Naive B cell (primary cell): Measurements from ENCODE around the gene GHSR. TPM values are rescaled to one million over a fixed set of nuclear protein-coding genes. Genes with fewer than 3 reads are reported as not detected.

Experiments
- ATAC-seq, 2 donors: fragments of 150-1000 bp; cut with Tn5 transposase; 2 replicates each; pipeline ENCODE4 v1.10.0; 2021; ENCODE audit warnings: low read depth in 2 of 2, mild to moderate bottlenecking in 2 of 2, moderate library complexity in 2 of 2
- DNase-seq: peaks from one replicate; pipeline ENCODE4 v3.0.0; 2022
- H3K27ac Mint-ChIP-seq, 6 donors: one replicate each; pipeline ENCODE4 v1.8.0; 2020 to 2022; ENCODE audit warnings: mild to moderate bottlenecking in 6 of 6, mixed read lengths in 6 of 6, moderate library complexity in 5 of 6, inconsistent platforms in 2 of 6
- H3K27me3 Mint-ChIP-seq, 3 donors: one replicate each; pipeline ENCODE4 v1.8.0; 2021 to 2022; ENCODE audit warnings: mixed read lengths in 3 of 3, mild to moderate bottlenecking in 1 of 3
- H3K36me3 Mint-ChIP-seq, 2 donors: one replicate each; pipeline ENCODE4 v1.8.0; 2020 to 2022; ENCODE audit warnings: mixed read lengths in 2 of 2, inconsistent platforms in 1 of 2, mild to moderate bottlenecking in 1 of 2
- H3K4me1 Mint-ChIP-seq, 3 donors: one replicate each; pipeline ENCODE4 v1.8.0; 2020 to 2022; ENCODE audit warnings: mixed read lengths in 3 of 3, inconsistent platforms in 1 of 3, mild to moderate bottlenecking in 1 of 3, moderate library complexity in 1 of 3
- H3K4me3 Mint-ChIP-seq, 8 donors: one replicate each; pipeline ENCODE4 v1.8.0; 2020 to 2022; ENCODE audit warnings: mild to moderate bottlenecking in 8 of 8, mixed read lengths in 8 of 8, moderate library complexity in 8 of 8, inconsistent platforms in 2 of 8
- H3K9me3 Mint-ChIP-seq, 7 donors: one replicate each; pipeline ENCODE4 v1.8.0; 2020 to 2022; ENCODE audit warnings: mixed read lengths in 7 of 7, mild to moderate bottlenecking in 5 of 7, inconsistent platforms in 2 of 7, moderate library complexity in 1 of 7
- polyA plus RNA-seq, 6 donors: library from polyadenylated mRNA; unstranded; fragments of 300-500 nt; fragmentation: Illumina TruSeq; gene quantifications; one replicate each; pipeline ENCODE4 v1.2.3, GENCODE V29; 2021; ENCODE audit warnings: low read depth in 6 of 6

The GHSR gene
- polyA plus RNA-seq, 6 donors from 2014 or later: not detected

GRCh38 chr3:172407872-172408271, 40.4 kb downstream of the GHSR start:
- no peak for ATAC-seq
- no peaks in the 10 kb centered on the region for H3K36me3 Mint-ChIP-seq

DNA sequence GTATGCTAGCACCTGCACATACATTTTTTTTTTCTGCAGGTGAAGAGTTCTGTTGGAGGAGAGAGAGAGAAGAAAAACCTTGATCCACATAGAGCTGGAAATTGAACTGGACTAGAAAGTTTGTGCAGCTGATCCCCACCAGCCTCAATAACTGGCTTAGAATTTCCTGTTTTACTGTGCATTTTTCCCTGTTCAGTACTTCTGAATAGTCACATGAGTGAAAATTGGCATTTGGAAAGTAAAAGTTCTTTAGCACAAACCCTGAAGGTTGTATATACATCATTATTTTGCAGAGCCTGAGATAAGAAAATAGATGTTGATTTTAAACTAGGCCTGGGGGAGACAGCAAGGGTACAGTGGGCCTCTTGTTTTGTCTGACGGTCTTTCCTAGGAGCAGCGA, 42.3 kb downstream of the GHSR start:
- Mint-ChIP-seq H3K36me3 (peaks cover 0 to 8% of the 10 kb centered on the region in 2 donors), H3K27me3 (peaks cover 0 to 6% (median 0%) of the 10 kb centered on the region in 3 donors), H3K4me1 (no peaks in the 10 kb centered on the region), H3K4me3 (no peak overlapping the region), H3K27ac (no peak overlapping the region), H3K9me3 (peaks cover 0 to 7% (median 0%) of the 10 kb centered on the region in 7 donors)
- DNase-seq (no peak), ATAC-seq (no peak)

More at GRCh38 chr3:172407872-172408271, 40.4 kb downstream of the GHSR start:
- peaks cover 0 to 9% (median 3%) of the 10 kb centered on the region in 7 donors for H3K9me3 Mint-ChIP-seq
- H3K4me3 Mint-ChIP-seq: no peak overlapping the region
- DNase-seq: no peak
- H3K4me1 Mint-ChIP-seq: no peaks in the 10 kb centered on the region
- H3K27me3 Mint-ChIP-seq: peaks cover 0 to 7% (median 1%) of the 10 kb centered on the region in 3 donors
- no peak overlapping the region for H3K27ac Mint-ChIP-seq

DNA sequence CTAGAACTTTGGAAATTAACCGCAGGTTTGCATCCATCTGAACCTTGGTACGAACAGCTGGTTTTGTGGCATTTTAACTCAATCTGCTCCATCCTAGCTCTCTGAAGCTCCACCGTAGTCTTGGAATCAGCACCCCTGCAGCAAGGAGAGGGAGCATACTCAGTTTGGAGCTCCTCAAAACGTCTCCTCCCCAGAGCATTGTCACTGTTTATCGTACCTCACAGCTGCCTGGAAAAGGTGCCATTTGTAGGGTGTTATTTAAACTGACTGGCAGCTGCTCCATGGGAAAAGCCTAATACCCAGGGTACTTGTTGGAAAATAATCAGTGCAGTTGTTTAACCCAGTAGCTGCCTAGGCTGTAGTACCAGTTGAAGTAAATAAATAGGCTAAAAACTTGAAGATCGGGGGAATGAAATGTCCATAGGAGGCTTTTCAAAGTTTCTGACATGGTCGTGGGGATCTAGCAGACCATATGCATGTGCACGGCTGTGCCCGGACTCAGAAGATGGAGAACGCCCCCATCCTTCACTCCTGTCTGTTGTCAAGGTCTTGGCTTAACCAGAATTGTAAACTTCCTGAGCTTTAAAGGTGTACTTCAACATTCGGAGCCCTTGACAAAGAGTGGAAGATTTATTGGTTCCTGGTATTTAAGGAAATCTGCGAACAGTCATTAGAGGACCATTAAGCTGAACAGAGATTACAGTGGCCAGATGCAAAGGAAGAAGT, 43.9 kb downstream of the GHSR start:
- no peak for ATAC-seq
- Mint-ChIP-seq H3K4me1 (no peaks in the 10 kb centered on the region), H3K36me3 (peaks cover 0 to 8% of the 10 kb centered on the region in 2 donors), H3K4me3 (no peak overlapping the region), H3K27ac (no peak overlapping the region), H3K9me3 (peaks cover 0 to 7% (median 0%) of the 10 kb centered on the region in 7 donors), H3K27me3 (peaks cover 0 to 6% (median 0%) of the 10 kb centered on the region in 3 donors)
- DNase-seq: no peak

GRCh38 chr3:172402892-172403643, 45.2 kb downstream of the GHSR start:
- Mint-ChIP-seq H3K4me3 (no peak overlapping the region), H3K4me1 (no peaks in the 10 kb centered on the region), H3K27me3 (peaks cover 0 to 6% (median 0%) of the 10 kb centered on the region in 3 donors)

DNA sequence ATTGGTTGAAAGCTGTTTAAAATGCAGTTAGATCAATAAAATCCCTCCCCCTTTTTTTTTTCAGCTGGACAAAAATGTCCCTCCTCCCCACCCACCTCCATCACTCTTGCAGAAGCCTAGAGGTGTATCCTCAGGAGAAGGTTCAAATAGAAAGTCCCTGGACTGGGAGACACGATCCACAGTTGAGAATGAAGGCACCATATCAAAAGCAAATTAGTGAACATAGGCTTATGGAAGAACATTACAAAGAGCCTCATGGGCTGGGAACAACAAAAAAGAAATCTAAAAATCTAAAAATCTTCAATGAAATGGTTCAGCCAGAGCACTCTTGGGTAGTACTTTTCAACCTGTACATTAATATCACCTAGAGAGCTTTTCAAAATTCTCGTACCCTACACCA, 46.2 kb downstream of the GHSR start:
- Mint-ChIP-seq H3K27me3 (peaks cover 0 to 6% (median 0%) of the 10 kb centered on the region in 3 donors), H3K4me1 (no peaks in the 10 kb centered on the region), H3K9me3 (peaks cover 0 to 7% (median 0%) of the 10 kb centered on the region in 7 donors), H3K36me3 (peaks cover 0 to 8% of the 10 kb centered on the region in 2 donors), H3K4me3 (no peak overlapping the region), H3K27ac (no peak overlapping the region)
- DNase-seq: no peak
- no peak for ATAC-seq

More at GRCh38 chr3:172402892-172403643, 45.2 kb downstream of the GHSR start:
- Mint-ChIP-seq H3K9me3 (peaks cover 0 to 7% (median 0%) of the 10 kb centered on the region in 7 donors), H3K36me3 (peaks cover 0 to 8% of the 10 kb centered on the region in 2 donors), H3K27ac (peak overlapping the region in 1 of 6 donors; percentile 68)
- DNase-seq: no peak
- ATAC-seq: no peak

GRCh38 chr3:172398484-172398883, 49.8 kb downstream of the GHSR start:
- no peak for ATAC-seq
- Mint-ChIP-seq H3K36me3 (peaks cover 0 to 8% of the 10 kb centered on the region in 2 donors), H3K9me3 (peaks cover 0 to 7% (median 0%) of the 10 kb centered on the region in 7 donors), H3K27me3 (peaks cover 0 to 6% (median 0%) of the 10 kb centered on the region in 3 donors), H3K4me3 (no peak overlapping the region), H3K27ac (no peak overlapping the region), H3K4me1 (no peaks in the 10 kb centered on the region)
- no peak for DNase-seq

- Mint-ChIP-seq H3K27me3 (peaks cover 0 to 5% (median 0%) of the 10 kb centered on the region in 3 donors), H3K4me1 (no peaks in the 10 kb centered on the region), H3K36me3 (peaks cover 0 to 8% of the 10 kb centered on the region in 2 donors), H3K27ac (no peak overlapping the region), H3K4me3 (no peak overlapping the region), H3K9me3 (peaks cover 0 to 7% (median 0%) of the 10 kb centered on the region in 7 donors)
- ATAC-seq: no peak
- DNase-seq: no peak
Observed at GRCh38 chr3:172397716-172398405, 50.4 kb downstream of the GHSR start.

DNA sequence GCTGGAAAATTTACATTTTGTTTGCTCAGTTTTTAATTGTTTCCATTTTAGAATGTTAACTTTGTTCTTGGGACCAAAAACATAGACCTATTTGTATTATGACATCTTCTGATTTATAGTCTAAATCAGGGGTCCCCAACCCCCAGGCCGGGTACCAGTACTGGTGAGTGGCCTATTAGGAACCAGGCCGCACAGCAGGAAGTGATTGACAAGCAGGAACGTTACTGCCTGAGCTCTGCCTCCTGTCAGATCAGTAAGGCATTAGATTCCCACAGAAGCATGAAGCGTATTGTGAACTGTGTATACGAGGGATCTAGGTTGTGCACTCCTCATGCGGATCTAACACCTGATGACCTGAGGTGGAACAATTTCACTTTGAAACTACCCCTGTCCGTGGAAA, 51.9 kb downstream of the GHSR start:
- no peak for DNase-seq
- Mint-ChIP-seq H3K9me3 (peaks cover 0 to 3% (median 0%) of the 10 kb centered on the region in 7 donors), H3K27ac (no peak overlapping the region), H3K36me3 (peaks cover 4% of the 10 kb centered on the region in 2 donors), H3K27me3 (no peaks in the 10 kb centered on the region), H3K4me3 (no peak overlapping the region), H3K4me1 (no peaks in the 10 kb centered on the region)
- no peak for ATAC-seq

- Mint-ChIP-seq H3K4me3 (no peak overlapping the region), H3K27me3 (no peaks in the 10 kb centered on the region), H3K27ac (no peak overlapping the region), H3K9me3 (peaks cover 0 to 3% (median 0%) of the 10 kb centered on the region in 7 donors), H3K36me3 (peaks cover 0 to 4% of the 10 kb centered on the region in 2 donors), H3K4me1 (no peaks in the 10 kb centered on the region)
- DNase-seq (no peak), ATAC-seq (no peak)
Observed at GRCh38 chr3:172394692-172395091, 53.6 kb downstream of the GHSR start.

Other genes with a start within 250 kb of the GHSR start
- gene TNFSF10, start 75.0 kb upstream of the GHSR start, polyA plus RNA-seq: 10 to 100 TPM; 26.6 to 67.1 (median 39.4) TPM